ENCODE measurements around the gene ACD. TPM values are rescaled to one million over a fixed set of nuclear protein-coding genes. Genes with fewer than 3 reads are reported as not detected.

ACD gene
- total RNA-seq, 1 donor from 2014 or later = 10.5 TPM

- no peak for DNase-seq (ENCODE audit: low read depth in 2 of 2)
Measured at GRCh38 chr16:67675999-67676398, 15.9 kb upstream of the ACD start.

GRCh38 chr16:67675579-67675935, 15.5 kb upstream of the ACD start:
- DNase-seq (ENCODE audit: low read depth in 2 of 2) = no peak

GRCh38 chr16:67674851-67675578, 15.0 kb upstream of the ACD start:
- no peak for DNase-seq (ENCODE audit: low read depth in 2 of 2)

- DNase-seq (ENCODE audit: low read depth in 2 of 2) = peak; percentile 87 to 90
Measured at GRCh38 chr16:67673712-67674580, 13.9 kb upstream of the ACD start.

GRCh38 chr16:67672739-67673662, 12.9 kb upstream of the ACD start:
- DNase-seq (ENCODE audit: low read depth in 2 of 2) = peak; percentile 71 to 81

- no peak for DNase-seq (ENCODE audit: low read depth in 2 of 2)
Measured at GRCh38 chr16:67672306-67672705, 12.2 kb upstream of the ACD start.

- DNase-seq (ENCODE audit: low read depth in 2 of 2) = no peak
Measured at GRCh38 chr16:67669499-67670101, 9.5 kb upstream of the ACD start.

- no peak for DNase-seq (ENCODE audit: low read depth in 2 of 2)
Measured at GRCh38 chr16:67668495-67669157, 8.6 kb upstream of the ACD start.

- DNase-seq (ENCODE audit: low read depth in 2 of 2) = peak; percentile 72 to 92
Measured at GRCh38 chr16:67667817-67668494, 7.9 kb upstream of the ACD start.

- DNase-seq (ENCODE audit: low read depth in 2 of 2) = no peak
Measured at GRCh38 chr16:67667453-67667816, 7.4 kb upstream of the ACD start.

- peak; percentile 51 to 70 for DNase-seq (ENCODE audit: low read depth in 2 of 2)
Measured at GRCh38 chr16:67666559-67667452, 6.7 kb upstream of the ACD start, which contains the start of the genes C16orf86 and ENKD1. Gene C16orf86, plus strand, starts transcription at chr16:67666814. Its CDS starts 157 bp downstream, at chr16:67666971. Gene ENKD1, minus strand, starts transcription at chr16:67666750. Its CDS starts 308 bp downstream, at chr16:67666442.

GRCh38 chr16:67666032-67666551, 6.0 kb upstream of the ACD start:
- DNase-seq (ENCODE audit: low read depth in 2 of 2) = peak in 1 of 2 donors; percentile 26

GRCh38 chr16:67665598-67665997, 5.5 kb upstream of the ACD start:
- DNase-seq (ENCODE audit: low read depth in 2 of 2) = no peak

- DNase-seq (ENCODE audit: low read depth in 2 of 2) = no peak
Measured at GRCh38 chr16:67664871-67665270, 4.8 kb upstream of the ACD start.

GRCh38 chr16:67664258-67664657, 4.2 kb upstream of the ACD start:
- no peak for DNase-seq (ENCODE audit: low read depth in 2 of 2)

GRCh38 chr16:67663877-67664222, 3.8 kb upstream of the ACD start:
- DNase-seq (ENCODE audit: low read depth in 2 of 2) = no peak

GRCh38 chr16:67663151-67663876, 3.3 kb upstream of the ACD start:
- peak in 1 of 2 donors; percentile 26 for DNase-seq (ENCODE audit: low read depth in 2 of 2)

- DNase-seq (ENCODE audit: low read depth in 2 of 2) = no peak
Measured at GRCh38 chr16:67662653-67663010, 2.6 kb upstream of the ACD start.
